HG03432 (cell line): ENCODE data around the gene UBL3.

Source experiments
- ATAC-seq: cut with Tn5 transposase; IDR thresholded peaks from one replicate; pipeline ENCODE4 v1.9.1; 2021; ENCODE audit warnings: mild to moderate bottlenecking, moderate library complexity; ENCODE audit not compliant: unreplicated experiment

The UBL3 gene, protein sequence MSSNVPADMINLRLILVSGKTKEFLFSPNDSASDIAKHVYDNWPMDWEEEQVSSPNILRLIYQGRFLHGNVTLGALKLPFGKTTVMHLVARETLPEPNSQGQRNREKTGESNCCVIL

DNA sequence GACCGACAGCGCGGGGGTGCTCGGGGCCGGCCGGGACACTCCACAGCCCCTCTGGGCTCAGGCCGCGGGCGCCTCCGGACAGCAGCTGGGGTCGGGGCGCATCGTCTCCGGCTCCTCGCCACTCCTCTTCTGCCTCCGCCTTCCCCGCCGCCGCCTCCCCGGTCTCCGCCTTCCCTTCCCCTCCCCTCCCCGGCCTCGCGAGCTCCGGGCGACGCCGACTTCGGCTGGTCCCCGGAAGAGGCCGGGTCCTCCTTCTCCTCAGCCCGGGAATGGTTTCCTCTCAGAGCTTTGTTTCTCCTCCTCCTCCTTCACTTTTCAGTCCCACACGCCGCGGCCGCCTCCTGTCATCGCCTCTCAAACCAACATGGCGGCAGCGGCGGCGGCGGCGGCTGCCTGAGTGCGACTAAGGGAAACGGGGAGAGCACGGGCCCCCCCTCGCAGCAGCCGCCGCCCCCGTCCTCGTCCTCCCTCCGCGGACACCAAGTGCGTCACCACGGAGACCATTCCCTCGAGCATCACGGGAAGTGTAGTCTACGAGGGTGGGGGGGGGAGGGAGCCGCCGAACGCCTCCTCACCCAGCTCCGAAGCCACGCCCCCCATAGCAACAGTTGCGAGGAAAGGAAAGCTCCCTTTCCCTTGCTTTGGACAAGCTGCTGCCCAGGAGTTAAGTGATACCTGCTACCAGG lies at the start of gene UBL3:
Gene UBL3, minus strand, starts transcription at position 405 of the 686 bp plus-strand sequence. CDS start 1,079 bp downstream, outside the sequence.
- ATAC-seq = peak; percentile 93

DNA sequence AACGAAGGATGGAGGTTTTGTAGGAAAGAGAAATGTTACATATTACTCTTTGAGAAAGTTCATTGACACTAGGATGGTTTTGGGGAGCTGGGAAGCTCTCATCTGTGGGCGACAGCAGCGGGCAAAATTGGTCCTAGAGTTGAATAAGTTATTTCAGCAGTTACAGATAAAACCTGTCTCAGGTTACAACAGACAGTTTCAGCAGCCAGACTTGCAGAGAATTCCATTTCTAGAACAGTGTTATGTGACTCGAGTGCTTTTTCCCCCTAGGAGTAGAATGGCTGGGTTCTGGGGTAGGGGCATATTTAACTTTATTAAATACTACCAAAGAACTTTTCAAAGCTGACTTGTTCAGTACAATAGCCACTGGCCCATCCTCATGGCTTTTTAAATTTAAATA lies 46.7 kb upstream of the UBL3 start:
- no peak for ATAC-seq

DNA sequence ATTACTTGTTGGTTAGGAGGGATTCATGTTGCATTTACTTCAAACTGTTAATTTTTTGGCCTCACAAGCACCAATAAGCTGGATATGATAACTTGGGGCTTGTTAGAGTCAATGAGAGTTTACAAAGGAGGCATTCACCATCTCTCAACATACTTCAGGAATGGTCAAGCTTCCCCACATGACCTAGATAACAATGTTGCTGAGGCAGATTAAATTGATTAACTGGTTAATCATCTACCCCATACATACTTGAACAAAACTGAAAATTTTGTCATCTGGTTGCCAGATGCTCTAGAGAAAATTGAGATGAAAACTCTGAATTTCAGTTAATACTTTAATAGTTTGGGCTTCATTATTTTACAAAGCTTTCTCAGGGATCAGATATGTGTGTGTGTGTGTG lies 43.0 kb upstream of the UBL3 start:
- ATAC-seq = no peak

DNA sequence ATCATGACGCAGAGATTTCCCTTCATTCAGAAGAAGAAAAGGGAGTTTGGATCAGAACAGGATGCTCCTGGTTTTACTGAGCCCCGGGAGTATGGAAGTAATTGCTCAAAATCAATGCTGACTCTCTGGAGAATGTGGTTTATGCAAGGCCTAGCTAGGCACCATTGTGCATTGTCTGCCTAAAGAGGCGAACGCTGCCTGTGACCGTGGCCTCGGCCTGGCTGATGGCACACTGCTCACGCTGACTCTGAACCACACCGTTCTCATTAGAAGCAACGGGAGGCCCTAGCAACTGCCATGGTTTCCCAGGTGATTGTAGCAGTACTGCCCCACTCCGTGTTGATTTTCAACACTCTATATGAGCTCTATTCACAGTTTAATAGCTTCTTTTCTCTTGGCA lies 41.7 kb upstream of the UBL3 start:
- no peak for ATAC-seq

DNA sequence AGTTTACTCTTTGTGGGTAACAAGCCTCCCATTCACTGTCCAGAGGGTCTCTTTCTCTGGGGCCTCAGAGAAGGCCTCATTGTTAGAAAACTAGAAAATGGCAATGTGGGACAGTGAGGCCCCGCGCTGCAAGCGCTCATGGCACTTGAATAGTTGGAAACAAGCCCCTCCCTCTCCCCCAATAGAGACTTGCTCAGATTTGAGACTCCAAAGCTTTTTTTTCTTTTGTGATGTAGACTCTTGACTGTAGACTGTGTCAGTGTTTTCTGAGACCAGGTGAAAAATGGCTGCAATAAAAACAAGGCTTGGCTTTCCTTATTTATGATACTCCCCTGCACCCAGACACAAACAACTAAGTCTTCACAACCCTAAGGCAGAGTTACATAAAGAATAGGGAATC lies 38.7 kb upstream of the UBL3 start:
- no peak for ATAC-seq

DNA sequence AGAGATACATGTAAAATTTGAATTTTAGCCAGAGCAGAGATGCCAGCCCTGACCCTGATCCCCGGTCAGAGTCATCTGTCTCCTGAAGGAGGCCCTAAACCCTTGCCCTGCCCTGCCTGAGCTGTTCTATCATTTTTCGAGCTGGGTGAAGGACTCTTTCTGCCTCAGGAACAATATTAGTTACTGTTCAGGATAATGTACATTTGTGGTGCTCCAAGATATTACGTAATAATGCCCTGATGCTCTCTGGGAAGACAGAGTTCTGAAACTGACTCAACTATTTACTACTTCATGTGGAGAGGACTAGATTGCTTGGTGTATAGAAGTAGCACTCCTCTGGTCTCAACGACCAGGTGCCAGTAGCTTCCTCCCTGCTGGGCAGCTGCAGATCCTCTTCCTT lies 37.9 kb upstream of the UBL3 start:
- ATAC-seq = no peak

DNA sequence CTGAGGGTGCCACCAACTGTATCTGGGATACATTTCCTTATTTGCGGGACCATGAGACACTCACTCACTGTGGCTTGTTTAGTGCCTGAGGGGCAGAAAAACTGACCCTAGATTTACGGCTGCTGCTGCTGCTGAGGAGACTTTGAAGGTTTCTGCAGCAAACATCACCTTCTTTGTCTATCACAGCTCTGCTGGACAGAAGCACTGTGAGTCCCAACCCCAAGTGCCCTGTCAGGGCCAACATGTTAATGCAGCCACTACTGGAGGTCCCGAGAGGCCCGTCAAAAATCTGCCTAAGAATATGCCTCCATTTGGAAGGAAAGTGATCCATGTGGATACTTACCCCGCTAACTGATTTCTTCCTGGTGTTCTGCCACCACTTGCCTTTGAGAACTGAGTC lies 37.3 kb upstream of the UBL3 start:
- ATAC-seq = no peak

DNA sequence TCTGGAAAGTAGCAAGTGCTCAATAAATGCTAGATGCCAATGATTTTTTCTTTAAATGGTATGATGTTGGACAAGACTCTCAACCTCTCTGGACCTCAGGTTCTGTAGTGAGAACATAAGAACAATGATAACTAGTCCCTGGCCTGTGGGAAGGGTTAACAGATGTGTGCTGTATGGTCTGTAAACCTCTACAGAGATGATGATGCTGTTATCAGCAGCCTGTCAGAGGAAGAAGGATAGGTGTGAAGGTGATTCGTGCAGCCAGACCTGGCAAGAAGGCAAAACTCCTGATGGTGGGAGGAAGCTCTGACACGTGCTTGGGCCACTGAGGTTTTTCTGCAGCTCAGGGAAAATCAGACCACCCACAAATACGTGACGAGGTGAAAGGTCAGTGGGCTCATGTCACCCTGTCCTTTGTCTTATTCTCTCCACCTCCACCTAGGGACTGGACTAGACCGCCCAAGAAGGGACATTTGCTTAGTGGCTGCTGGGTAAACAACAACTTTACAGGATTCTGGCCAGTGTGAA lies 36.7 kb upstream of the UBL3 start:
- ATAC-seq = no peak

DNA sequence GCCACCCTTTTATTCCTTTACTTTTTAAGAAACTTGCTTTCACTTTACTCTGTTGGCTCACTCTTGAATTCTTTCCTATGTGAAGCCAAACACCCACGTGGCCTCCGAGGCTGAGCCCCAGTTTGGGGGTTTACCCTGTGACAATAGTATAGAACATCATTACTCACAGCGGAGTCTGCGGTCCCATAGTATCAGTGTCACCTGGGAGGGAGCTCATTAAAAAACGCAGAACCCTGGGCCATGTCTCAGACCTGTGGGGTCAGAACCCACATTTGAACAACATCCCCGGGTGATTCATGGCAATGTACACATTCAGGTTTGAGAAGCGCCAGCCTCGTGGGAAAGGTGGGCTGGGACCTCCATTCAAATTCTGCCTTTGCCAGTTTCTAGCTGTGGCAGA lies 36.0 kb upstream of the UBL3 start:
- ATAC-seq = no peak

DNA sequence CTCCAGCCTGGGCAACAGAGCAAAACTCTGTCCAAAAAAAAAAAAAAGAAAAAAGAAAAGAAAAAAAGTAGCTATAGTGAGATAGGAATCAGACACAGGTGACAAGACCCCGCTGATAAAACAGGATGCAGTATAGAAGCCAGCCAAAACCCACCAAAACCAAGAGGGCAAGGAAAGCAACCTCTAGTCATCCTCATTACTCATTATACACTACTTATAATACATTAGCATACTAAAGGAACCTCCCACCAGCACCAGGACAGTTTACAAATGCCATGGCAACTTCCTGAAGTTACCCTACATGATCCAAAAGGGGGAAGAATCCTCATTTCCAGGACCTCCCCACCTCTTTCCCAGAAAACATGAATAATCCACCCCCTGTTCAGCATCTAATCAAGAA lies 35.6 kb upstream of the UBL3 start:
- no peak for ATAC-seq

DNA sequence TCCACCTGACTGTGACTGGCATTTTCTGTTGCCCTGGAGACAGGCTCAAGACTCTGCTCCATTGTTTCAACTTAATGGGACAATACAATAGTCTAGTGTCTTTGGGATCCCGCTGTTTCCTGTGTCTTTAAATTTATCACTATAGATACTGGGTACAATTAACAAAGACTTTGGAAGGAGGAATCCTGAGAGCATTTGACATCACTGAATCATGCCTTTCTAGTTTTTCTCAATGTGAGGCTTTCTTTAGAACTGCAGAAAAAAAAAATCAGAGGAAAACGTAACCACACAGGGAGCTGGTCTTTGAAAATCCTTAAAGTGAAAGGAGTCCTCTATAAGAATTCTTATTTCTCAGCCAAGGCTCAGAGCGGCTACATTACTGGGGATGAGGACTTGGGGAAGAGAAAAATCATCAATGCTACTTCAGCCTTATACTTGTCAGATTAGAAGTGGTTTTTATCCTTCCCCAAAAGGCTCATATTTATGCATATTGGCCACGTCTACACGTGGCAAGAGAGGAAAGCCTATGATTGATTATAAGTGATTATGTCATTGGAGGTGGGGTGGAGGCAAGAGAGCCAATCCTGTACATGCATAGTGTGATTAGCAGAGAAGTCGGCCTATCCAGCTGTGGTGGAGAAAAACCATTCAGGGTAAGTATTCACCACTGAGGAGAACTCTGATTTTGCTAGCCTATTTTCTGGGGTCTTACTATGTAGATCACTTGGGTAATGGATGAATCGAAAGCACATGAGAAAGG lies 34.4 kb upstream of the UBL3 start:
- ATAC-seq = no peak

DNA sequence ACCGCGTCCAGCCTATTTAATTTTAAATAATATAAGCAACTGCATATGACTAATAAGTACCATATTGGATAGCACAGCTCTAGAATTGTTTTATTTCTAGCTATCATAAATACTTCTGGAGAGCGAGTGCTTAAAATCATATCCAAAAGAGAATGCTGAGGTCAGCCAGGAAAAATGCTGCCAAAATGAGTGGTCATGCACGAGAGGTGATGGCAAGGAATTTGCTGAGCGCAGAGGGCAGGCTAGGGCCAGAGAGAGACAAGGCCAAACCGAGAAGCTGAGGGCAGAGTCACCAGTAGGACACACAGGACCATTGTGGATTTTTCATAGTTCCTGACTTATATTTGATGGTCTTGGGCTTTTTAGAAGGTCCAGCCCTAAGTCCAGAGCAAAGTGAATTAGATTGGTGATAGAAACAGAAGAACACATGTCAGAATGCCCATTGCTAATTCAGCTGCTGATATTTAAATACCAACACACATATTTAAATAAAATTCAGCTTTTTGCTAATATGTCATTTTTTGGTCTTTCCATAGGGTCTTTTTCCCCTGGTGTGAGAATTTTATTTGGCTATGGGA lies 33.6 kb upstream of the UBL3 start:
- no peak for ATAC-seq

DNA sequence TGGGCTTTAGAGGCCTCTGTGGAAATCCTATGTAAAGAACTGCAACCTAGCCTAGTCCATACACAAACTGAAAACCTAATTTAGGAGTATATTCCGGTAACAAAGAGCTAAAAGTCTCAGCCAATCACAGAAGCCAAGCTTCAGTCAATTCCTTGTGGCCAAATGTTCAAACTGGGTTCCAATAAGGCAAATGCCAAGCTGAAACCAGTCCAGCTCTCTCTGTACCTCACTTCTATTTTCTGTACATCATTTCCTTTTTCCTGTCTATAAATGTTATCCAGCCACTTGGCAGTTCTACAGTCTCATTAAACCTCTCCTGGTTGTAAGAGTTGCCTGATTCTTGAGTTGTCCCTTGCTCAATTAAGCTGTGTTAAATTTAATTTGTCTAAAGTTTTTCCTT lies 31.7 kb upstream of the UBL3 start:
- ATAC-seq = no peak

DNA sequence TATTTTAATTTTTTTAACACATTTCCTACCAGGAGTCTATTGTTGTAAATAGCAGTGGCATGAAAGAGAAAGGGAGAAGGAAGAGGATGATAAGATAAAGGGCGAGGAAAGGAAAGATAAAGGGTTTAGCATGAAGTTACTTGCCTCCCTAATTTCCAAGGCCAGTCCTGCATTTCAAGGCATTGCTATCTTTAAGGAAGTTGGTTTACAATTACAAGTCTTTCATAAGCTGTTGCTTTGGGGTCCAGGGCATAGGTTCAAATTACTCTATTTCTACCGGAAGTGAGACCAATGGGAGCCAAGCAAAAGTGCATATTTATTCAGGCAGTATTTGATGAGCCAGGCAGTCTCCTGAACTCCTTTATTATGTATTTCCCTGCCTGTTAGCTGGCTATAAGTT lies 27.7 kb upstream of the UBL3 start:
- ATAC-seq = no peak

DNA sequence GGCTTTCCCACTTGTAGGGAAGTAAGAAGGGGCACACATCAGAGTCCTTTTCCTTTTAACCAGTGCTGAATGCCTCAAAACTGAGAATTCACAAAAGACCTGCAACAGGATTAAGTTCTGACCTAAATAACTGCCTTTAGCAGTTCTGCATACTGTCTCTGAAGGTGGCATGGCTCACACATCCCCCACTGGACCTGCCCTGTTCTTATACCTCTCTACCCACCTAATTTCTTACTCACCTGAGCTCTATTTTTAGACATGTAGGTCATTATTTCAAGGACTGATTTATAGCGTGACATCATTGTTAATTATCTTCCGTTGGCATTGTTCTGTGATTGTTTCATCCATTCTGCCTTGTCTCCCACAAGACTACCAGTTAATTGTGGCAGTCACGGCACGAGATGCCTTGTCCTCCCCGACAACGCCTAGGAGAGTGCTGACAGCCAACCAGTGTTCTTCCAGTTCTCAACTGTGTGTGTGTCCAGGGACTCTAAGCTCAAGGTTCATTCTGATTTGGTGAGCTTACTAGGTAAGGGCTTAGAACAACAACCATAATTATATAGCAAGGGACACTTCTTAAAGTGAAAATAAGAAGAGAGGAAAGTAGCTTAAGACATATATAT lies 27.1 kb upstream of the UBL3 start:
- ATAC-seq = no peak

DNA sequence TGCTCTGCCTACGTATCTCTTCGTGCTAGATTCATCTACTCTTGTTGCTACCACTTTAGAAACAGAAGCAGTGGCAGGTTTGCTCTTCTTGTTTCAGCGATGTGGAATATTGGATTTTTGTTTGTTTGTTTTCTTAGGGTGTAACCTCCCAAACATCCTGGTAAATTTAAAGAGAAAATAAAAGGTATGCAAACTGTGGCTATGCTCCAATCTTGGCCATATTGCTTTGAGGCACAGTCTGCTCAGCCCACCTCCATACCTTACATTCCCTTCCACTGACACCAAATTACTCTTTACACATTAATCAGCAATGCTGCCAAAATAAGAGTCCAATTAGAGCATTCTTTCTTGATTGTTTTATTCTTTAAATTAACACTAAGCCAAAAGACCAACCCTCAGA lies 25.2 kb upstream of the UBL3 start:
- ATAC-seq = no peak

DNA sequence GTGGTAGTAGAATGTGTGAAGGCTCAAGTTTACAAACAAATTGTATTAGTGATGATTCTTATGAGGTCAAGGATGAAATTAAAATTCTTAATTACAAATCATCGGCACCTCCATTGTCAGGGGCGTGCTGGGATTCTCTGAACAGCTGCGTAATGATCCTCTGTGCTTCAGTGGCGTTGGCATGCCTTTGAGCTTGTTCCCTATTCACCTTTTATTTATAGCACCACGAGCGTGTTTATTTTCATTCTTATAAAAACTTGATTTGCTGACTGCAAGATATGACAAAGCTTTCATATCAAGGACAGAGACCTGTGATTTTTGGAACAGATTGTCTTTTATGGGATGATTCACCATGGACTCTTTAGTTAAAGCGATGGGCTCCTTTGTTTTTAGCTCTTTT lies 18.2 kb upstream of the UBL3 start:
- ATAC-seq = no peak

DNA sequence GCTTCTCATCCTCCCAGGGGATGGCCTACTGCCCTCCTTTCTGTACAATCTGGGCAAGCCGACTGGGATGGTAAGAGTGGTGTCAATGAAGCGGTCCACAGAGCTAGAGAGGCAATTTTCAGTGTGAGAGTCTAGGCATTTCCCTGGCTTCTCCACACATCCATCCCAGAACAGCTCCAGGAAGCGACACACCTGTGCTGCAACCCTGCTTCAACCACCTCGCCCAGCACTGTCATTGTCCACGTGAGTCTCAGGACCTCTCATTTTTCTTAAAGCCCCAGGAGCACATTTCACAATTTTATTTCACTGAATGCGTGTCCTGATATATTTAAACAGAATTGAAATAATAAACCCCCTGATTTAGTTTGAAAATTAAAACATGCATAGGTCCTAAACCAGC lies 15.5 kb upstream of the UBL3 start:
- no peak for ATAC-seq

DNA sequence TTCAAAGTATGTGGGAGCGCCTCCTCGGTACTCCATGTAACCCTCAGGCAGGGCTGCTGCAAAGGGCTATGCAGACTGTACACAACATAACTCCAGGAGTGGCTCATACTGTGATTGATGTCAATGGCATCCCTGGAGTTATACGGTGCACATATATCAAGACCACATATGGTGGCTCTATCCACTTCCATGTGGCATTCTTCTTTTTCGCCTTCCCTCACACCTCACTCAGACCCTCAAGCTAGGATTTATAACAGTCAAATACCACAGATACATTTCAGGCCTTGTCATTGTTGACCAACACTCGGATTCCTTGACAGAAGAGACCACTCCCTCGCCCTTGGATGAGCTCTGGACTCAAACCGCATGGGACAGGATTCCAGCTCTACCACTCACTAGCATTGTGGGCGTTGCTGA lies 11.3 kb upstream of the UBL3 start:
- no peak for ATAC-seq

DNA sequence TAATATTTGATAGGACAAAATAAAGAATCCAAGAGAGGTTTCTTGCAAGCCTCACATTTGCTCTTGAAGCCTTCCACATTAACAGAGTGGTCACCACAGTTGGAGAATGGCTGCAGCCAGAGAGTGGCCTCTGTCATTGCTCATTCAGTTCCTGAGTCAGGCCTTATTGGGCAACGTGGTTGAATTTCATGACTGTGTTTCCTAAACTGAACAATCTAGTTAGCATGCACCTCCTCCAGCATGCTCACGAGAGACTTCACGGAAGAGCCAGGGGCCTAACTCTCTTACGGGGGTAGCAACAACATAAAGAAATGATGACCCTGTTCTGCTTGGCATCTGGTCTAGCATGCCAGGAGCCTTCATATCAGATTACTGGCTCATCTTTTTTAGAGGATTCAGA lies 9.6 kb upstream of the UBL3 start:
- no peak for ATAC-seq

DNA sequence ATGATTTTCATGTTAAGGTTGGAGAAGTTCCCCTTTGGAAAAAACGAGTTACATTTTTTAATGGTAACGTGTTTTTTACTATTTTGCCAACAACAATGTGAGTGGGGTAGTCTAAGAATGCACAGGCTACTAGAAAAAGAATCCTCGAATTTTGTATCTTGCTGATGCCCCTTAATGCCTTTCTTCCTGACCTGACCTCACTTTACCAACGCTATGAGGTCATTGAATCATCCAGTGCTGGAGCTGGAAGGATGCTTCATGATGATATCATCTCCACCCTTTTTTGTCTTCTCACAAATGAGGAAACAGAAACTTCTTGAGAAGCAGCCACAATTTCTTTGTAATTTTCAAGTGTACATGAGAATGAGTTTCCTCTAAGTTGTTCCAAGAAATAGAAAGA lies 8.2 kb upstream of the UBL3 start:
- no peak for ATAC-seq
